ENCODE measurements around the gene TAPT1.

Gene TAPT1

GRCh38 chr4:16125571-16126445, 100.5 kb downstream of the TAPT1 start:
- no peak for DNase-seq

GRCh38 chr4:16124232-16124631, 102.0 kb downstream of the TAPT1 start:
- DNase-seq, result no peak

GRCh38 chr4:16123356-16124084, 102.8 kb downstream of the TAPT1 start:
- peak; percentile 1 for DNase-seq

- no peak for DNase-seq
Observed at GRCh38 chr4:16122784-16123183, 103.5 kb downstream of the TAPT1 start.

GRCh38 chr4:16122308-16122711, 104.0 kb downstream of the TAPT1 start:
- DNase-seq, result no peak

GRCh38 chr4:16120720-16121119, 105.6 kb downstream of the TAPT1 start:
- no peak for DNase-seq

- no peak for DNase-seq
Observed at GRCh38 chr4:16119981-16120380, 106.3 kb downstream of the TAPT1 start.

GRCh38 chr4:16118090-16118489, 108.2 kb downstream of the TAPT1 start:
- no peak for DNase-seq

- no peak for DNase-seq
Observed at GRCh38 chr4:16117164-16117563, 109.1 kb downstream of the TAPT1 start.

- no peak for DNase-seq
Observed at GRCh38 chr4:16116493-16116990, 109.7 kb downstream of the TAPT1 start.

GRCh38 chr4:16116019-16116418, 110.3 kb downstream of the TAPT1 start:
- no peak for DNase-seq

GRCh38 chr4:16114546-16114945, 111.7 kb downstream of the TAPT1 start:
- no peak for DNase-seq

- DNase-seq, result no peak
Observed at GRCh38 chr4:16113741-16114140, 112.5 kb downstream of the TAPT1 start.

- no peak for DNase-seq
Observed at GRCh38 chr4:16111533-16111932, 114.7 kb downstream of the TAPT1 start.

GRCh38 chr4:16110661-16111290, 115.5 kb downstream of the TAPT1 start:
- no peak for DNase-seq

Measured in NCI-H2227 treated with DMSO at 0.1 percent for 48 hours (cell line).